ENCODE data around the gene SIGLECL1. TPM values are rescaled to one million over a fixed set of nuclear protein-coding genes. Genes with fewer than 3 reads are reported as not detected.
A peak's percentile ranks its signal among the peaks of the same experiment; 100 is the strongest.

SIGLECL1 gene
- total RNA-seq, 3 donors from 2014 or later = not detected

- Mint-ChIP-seq H3K36me3 (ENCODE audit: insufficient read depth) (no peaks in the 10 kb centered on the region), H3K4me3 (no peak overlapping the region), H3K4me1 (ENCODE audit: low read depth) (no peaks in the 10 kb centered on the region), H3K9me3 (peaks cover 6% of the 10 kb centered on the region), H3K27me3 (ENCODE audit: low read depth) (peaks cover 41% of the 10 kb centered on the region)
- DNase-seq (no peak), ATAC-seq (no peak)
These were observed 22.9 kb upstream of the SIGLECL1 start for GRCh38 chr19:51227966-51228365.

- H3K27me3 Mint-ChIP-seq (ENCODE audit: low read depth) = peaks cover 21% of the 10 kb centered on the region
- H3K36me3 Mint-ChIP-seq (ENCODE audit: insufficient read depth) = no peaks in the 10 kb centered on the region
- H3K9me3 Mint-ChIP-seq = no peaks in the 10 kb centered on the region
- peaks cover 2% of the 10 kb centered on the region for H3K4me1 Mint-ChIP-seq (ENCODE audit: low read depth)
- DNase-seq (no peak), ATAC-seq (no peak)
- H3K4me3 Mint-ChIP-seq = no peak overlapping the region
These were observed 10.0 kb upstream of the SIGLECL1 start for GRCh38 chr19:51240866-51241265.

GRCh38 chr19:51242881-51243630 is 7.8 kb upstream of the SIGLECL1 start:
- no peaks in the 10 kb centered on the region for H3K9me3 Mint-ChIP-seq
- H3K4me3 Mint-ChIP-seq = no peak overlapping the region
- no peak for DNase-seq
- H3K4me1 Mint-ChIP-seq (ENCODE audit: low read depth) = peaks cover 2% of the 10 kb centered on the region
- no peaks in the 10 kb centered on the region for H3K36me3 Mint-ChIP-seq (ENCODE audit: insufficient read depth)
- no peak for ATAC-seq
- peaks cover 25% of the 10 kb centered on the region for H3K27me3 Mint-ChIP-seq (ENCODE audit: low read depth)

DNA sequence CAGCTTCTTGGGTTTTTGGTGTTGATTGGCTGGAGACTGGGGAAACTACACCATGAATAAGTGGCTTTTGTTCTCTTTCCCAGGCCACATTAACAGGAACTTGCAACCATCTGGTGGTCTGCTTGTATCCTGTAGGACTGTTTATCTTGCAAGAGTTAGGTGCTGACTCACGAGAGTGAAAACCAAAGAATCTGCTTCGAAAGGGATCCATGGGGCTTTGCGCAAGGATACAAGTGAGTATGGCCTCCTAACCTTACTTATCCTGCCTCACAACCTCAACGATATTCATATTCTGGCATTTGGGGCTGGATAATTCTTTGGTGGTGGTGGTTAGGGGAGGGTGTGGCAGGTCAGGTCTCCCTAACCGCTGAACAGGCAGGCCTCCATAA is 4.7 kb upstream of the SIGLECL1 start:
- peaks cover 2% of the 10 kb centered on the region for H3K4me1 Mint-ChIP-seq (ENCODE audit: low read depth)
- no peaks in the 10 kb centered on the region for H3K9me3 Mint-ChIP-seq
- DNase-seq = no peak
- no peak for ATAC-seq
- no peaks in the 10 kb centered on the region for H3K36me3 Mint-ChIP-seq (ENCODE audit: insufficient read depth)
- H3K4me3 Mint-ChIP-seq = no peak overlapping the region
- peaks cover 18% of the 10 kb centered on the region for H3K27me3 Mint-ChIP-seq (ENCODE audit: low read depth)

- Mint-ChIP-seq H3K9me3 (no peaks in the 10 kb centered on the region), H3K4me3 (no peak overlapping the region), H3K27me3 (ENCODE audit: low read depth) (peaks cover 12% of the 10 kb centered on the region), H3K4me1 (ENCODE audit: low read depth) (peaks cover 2% of the 10 kb centered on the region), H3K36me3 (ENCODE audit: insufficient read depth) (no peaks in the 10 kb centered on the region)
- DNase-seq (no peak), ATAC-seq (no peak)
These were observed 2.8 kb upstream of the SIGLECL1 start for GRCh38 chr19:51247972-51248590.

DNA sequence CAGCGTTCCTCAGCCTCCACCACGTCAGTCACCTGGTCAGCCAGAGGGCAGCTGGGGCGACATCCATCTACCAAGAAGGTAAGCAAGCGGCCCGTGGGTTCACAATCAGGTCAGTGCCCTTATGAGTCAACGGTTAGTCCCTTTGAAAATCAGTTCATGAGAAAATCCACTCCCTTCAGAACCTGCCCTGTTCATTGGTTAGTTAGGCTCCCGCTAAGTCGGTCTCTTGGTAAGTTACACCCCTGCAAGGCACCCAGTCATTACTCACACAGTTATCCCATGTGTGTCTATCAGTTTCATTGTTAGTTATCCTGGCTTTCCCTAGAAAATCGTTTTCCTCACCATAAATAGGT is 564 bp downstream of the SIGLECL1 start:
- H3K36me3 Mint-ChIP-seq (ENCODE audit: insufficient read depth) = no peaks in the 10 kb centered on the region
- ATAC-seq = no peak
- H3K4me1 Mint-ChIP-seq (ENCODE audit: low read depth) = no peaks in the 10 kb centered on the region
- H3K4me3 Mint-ChIP-seq = no peak overlapping the region
- no peak for DNase-seq
- peaks cover 12% of the 10 kb centered on the region for H3K27me3 Mint-ChIP-seq (ENCODE audit: low read depth)
- H3K9me3 Mint-ChIP-seq = no peaks in the 10 kb centered on the region

- no peaks in the 10 kb centered on the region for H3K9me3 Mint-ChIP-seq
- no peaks in the 10 kb centered on the region for H3K4me1 Mint-ChIP-seq (ENCODE audit: low read depth)
- ATAC-seq (no peak), DNase-seq (no peak)
- H3K4me3 Mint-ChIP-seq = no peak overlapping the region
- peaks cover 8% of the 10 kb centered on the region for H3K27me3 Mint-ChIP-seq (ENCODE audit: low read depth)
- H3K36me3 Mint-ChIP-seq (ENCODE audit: insufficient read depth) = no peaks in the 10 kb centered on the region
These were observed 1.6 kb downstream of the SIGLECL1 start for GRCh38 chr19:51252306-51253079.

GRCh38 chr19:51253088-51253806 is 2.4 kb downstream of the SIGLECL1 start:
- H3K9me3 Mint-ChIP-seq = no peaks in the 10 kb centered on the region
- peaks cover 10% of the 10 kb centered on the region for H3K27me3 Mint-ChIP-seq (ENCODE audit: low read depth)
- DNase-seq (no peak), ATAC-seq (no peak)
- H3K4me3 Mint-ChIP-seq = no peak overlapping the region
- peaks cover under 1% of the 10 kb centered on the region for H3K4me1 Mint-ChIP-seq (ENCODE audit: low read depth)
- no peaks in the 10 kb centered on the region for H3K36me3 Mint-ChIP-seq (ENCODE audit: insufficient read depth)

DNA sequence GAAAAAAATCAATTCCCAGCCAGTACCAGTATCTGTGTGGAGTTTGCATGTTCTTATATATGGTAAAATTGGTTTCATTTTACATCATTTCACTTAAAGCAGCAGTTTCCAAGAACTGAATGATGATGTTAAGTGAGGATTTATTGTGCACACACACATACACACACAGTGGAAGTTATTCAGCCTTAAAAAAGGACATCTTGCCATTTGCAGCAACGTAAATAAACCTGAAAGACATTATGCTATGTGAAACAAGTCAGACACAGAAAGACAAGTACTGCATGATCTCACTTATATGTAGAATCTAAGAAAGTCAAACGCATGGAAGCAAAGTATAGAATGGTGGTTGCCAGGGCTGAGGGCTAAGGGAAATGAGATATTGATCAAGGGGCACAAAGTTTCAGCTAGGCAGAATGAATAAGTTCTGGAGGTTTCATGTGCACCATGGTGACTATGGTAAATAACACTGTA is 5.3 kb downstream of the SIGLECL1 start:
- peaks cover 3% of the 10 kb centered on the region for H3K4me1 Mint-ChIP-seq (ENCODE audit: low read depth)
- no peak overlapping the region for H3K4me3 Mint-ChIP-seq
- H3K9me3 Mint-ChIP-seq = no peaks in the 10 kb centered on the region
- H3K27me3 Mint-ChIP-seq (ENCODE audit: low read depth) = peaks cover 21% of the 10 kb centered on the region
- ATAC-seq (peak; percentile 28 to 73), DNase-seq (no peak)
- no peaks in the 10 kb centered on the region for H3K36me3 Mint-ChIP-seq (ENCODE audit: insufficient read depth)

DNA sequence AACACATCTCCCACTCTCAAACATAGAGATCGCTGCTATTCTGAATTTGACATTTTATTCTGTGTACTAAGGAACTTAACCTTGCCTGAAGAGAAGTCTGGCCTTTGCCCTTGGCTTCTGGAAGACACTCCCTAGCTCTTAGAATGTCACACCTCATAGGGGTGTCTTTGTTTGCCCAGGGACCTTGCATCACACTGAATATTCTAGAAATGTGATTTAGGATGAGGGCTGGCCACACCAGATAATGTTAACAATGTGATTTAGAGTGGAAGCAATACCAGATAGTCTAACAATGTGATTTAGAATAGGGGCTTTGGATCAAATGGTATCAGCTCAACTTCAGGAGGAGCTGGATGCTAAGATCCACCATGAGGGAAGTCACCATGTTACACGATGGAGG is 6.6 kb downstream of the SIGLECL1 start:
- no peaks in the 10 kb centered on the region for H3K36me3 Mint-ChIP-seq (ENCODE audit: insufficient read depth)
- H3K4me3 Mint-ChIP-seq = no peak overlapping the region
- ATAC-seq (no peak), DNase-seq (no peak)
- no peaks in the 10 kb centered on the region for H3K9me3 Mint-ChIP-seq
- H3K27me3 Mint-ChIP-seq (ENCODE audit: low read depth) = peaks cover 19% of the 10 kb centered on the region
- H3K4me1 Mint-ChIP-seq (ENCODE audit: low read depth) = peaks cover 3% of the 10 kb centered on the region

DNA sequence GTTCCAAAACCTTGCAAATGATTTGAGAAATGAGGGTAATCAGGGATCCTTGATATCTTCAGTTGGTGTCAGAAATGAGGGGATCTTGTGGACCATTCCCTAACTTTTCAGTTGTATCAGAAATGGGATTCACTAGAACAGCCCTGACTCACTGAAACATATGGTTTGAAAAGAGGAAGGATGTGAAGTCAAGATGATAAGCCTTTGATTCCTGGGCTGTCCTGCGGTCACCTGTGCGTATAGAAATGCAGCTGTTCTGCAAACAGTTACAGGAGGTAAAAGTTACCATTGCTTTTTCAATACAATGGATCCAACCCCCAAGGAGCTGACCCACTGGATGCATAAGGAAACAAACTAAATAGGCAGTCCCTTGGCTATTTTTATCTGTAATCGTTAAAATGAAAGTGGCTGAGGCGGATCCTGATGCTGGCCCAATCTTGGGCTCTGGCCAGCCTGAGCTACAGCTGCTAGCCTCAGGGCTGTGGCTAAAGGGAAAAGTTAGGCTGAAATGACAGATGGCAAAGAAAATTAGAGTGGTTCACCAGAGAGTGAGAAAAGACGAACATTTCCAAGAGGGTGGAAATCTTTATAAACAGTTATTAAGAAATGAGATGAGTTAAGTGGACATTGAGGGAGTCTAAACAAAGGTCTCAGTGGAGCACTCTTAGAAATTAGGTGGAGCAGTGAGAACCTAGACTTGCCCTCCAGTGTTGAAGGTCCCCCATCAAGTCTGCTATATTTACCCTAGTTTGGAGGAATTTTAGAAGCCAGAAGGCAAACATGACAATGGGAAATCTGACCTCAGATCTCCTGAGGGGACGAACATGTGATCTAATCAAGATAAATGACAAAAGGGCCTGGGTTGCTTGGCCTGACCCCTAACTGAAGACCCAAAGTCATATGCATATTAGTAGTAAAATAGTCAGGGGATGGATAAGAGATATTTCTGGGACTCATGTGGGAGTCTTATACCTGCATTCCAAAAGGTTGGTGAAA is 7.6 kb downstream of the SIGLECL1 start:
- DNase-seq (no peak), ATAC-seq (no peak)
- H3K9me3 Mint-ChIP-seq = no peaks in the 10 kb centered on the region
- peaks cover 3% of the 10 kb centered on the region for H3K4me1 Mint-ChIP-seq (ENCODE audit: low read depth)
- H3K36me3 Mint-ChIP-seq (ENCODE audit: insufficient read depth) = no peaks in the 10 kb centered on the region
- H3K4me3 Mint-ChIP-seq = no peak overlapping the region
- H3K27me3 Mint-ChIP-seq (ENCODE audit: low read depth) = peaks cover 21% of the 10 kb centered on the region

GRCh38 chr19:51259348-51260245 is 8.7 kb downstream of the SIGLECL1 start:
- H3K36me3 Mint-ChIP-seq (ENCODE audit: insufficient read depth) = no peaks in the 10 kb centered on the region
- no peak overlapping the region for H3K4me3 Mint-ChIP-seq
- DNase-seq = no peak
- H3K9me3 Mint-ChIP-seq = no peaks in the 10 kb centered on the region
- peaks cover 29% of the 10 kb centered on the region for H3K27me3 Mint-ChIP-seq (ENCODE audit: low read depth)
- H3K4me1 Mint-ChIP-seq (ENCODE audit: low read depth) = peaks cover 3% of the 10 kb centered on the region
- peak in 1 of 2 donors; percentile 59 for ATAC-seq

Measured in activated T-cell treated with anti-CD3 and anti-CD28 coated beads, Interleukin-2, amount 50 U/mL, for 4 hours (primary cell).